ENCODE data around the gene KCNMA1.
"Not testable (repeated sequence)": the region's sequence is repeated elsewhere in the genome, so short reads cannot be mapped to it uniquely, and the experiment has no call there.

The KCNMA1 gene

DNA sequence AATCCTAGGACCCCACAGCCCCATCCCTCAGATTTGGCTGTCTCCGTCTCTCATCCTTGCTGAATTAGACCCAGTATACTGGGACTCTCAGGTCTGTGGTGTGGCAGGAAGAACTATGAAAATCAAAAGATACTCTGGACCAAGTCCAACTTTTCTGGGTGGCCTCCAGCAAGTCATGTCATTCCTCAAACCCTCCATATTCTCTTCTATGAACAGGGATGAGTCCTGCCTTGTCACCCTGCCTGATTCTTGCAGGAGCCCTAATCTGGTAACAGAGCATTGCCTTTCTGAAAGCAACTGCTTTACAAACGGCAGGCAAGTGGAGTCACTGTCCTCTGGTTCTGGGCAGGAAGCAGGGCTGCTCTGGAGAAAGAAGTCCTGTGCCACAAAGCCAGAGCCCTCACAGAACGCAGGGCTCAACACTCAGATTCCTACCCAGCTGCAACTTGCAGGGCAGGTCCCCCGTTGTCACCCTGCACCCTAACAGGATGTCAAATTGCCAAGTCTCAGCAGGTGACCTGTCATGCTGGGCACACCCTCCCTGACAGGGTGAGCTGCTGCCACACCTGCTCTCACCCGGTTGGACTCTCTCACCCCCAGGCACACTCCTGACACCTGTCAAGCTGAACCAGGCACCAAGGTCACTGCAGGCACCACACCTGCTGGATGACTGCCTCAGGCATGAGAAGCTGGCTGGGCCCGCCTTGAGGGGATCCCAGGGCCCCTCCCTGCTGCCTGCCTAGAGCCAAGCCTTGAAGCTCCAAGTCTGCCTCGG lies 227.7 kb downstream of the KCNMA1 start:
- no peak for DNase-seq

DNA sequence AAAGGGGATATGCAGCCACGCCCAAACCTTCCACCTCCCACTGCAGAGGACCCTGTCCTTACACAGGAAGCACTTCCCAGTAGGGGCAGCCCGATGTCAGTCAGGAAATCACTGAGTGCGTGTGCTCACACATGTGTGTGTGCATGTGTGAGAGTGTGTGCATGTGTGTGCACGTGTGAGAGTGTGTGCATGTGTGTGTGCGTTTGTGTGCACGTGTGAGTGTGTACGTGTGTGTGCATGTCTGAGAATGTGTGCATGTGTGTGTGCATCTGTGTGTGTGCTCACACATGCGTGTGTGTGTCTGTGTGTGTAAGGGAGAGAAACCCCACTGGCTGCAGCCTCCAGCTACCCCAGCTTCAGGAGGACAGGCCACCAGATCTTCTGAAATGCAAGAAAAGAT lies 229.3 kb downstream of the KCNMA1 start:
- no peak for DNase-seq

DNA sequence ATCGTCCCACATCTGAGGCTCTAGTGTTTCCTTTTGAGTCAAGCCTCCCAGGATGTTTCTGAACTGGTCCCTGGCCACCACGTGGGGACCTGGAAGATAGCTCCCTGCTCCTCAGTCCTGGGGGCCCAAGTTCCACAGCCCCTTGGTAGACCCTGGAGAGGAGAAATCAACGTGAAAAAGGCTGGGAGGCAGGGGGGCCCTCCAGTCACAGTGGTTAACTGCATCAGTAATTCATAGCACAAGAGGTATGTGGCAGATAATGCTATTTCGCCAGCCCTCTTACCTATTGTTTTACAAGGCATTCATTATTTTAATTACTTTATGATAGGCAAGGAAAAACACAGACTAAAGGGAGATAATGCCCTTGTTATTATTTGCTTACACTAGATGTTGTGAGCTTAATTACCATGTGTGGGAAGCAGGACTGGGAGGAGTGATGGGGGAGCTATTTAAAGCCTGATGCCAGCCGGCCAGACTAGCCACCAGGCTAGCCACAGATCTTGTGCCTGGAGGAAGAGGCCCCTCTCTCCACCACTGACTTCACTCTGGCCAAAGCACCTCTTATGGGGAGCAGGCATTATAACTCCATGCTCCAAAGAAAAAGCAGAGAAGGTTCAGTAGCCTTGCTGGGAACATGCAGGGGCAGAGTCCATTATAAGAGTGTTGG lies 230.7 kb downstream of the KCNMA1 start:
- DNase-seq, result no peak

DNA sequence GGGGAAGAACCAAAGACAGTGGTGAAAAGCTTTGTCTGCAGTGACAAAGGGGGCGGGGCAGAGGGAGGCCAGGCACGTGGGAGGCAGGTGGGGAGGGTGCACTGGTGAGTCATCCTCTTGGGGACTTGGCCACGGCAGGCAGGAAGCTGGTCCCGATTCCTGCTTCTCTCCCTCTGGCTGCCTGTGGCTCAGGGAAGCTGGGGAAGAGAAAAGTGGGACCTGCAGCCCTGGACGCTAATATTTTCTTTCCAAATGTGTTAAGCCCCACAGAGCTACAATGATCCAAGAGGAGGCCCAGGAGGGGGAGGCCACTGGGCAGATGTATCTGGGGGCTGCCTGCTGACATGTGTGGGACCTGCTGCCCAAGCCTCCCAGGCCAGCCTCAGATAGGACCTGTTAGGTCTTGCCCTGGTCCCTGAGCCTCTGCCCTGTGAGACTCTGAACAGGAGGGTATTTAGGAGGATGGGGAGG lies 231.8 kb downstream of the KCNMA1 start:
- DNase-seq, result no peak

GRCh38 chr10:77404810-77405209 lies 232.8 kb downstream of the KCNMA1 start:
- DNase-seq, result no peak

DNA sequence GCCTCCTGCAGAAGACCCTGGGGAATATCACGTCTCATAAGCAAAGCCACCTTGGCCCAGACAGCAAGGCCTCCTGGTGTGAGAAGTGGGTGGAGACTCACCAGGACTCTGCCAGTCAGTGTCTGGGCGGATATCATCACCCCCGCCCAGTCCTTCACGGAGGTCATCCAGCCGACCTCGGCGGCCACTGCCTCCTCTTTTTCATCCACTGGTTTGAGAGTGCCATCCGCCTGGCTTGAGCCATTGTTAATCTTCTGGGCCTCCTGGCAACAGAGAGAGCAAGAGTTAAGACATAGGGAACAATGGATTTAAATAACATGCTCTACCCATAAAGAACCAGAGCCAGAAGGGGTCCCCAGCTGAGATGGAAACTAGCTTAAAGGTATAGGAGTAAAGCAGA lies 233.8 kb downstream of the KCNMA1 start:
- DNase-seq, result no peak

DNA sequence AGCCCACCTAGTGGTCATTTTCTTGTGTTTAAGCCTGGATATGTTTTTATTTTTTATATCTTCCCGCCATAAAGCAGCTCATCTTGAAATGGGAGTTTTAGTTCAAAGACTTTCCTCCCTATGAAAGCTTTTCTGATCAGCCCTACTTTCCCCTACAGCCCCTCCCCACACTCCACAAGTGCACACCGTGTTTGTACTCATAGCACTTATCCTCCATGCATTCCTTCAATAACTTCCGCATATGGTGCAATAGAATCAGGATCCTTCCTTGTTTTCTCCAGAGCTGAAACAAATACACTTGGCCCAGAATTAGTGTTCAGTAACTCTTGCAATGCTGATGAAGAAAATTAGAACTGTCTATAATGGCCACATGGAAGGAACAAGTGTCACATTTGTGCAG lies 235.9 kb downstream of the KCNMA1 start:
- DNase-seq, result no peak

DNA sequence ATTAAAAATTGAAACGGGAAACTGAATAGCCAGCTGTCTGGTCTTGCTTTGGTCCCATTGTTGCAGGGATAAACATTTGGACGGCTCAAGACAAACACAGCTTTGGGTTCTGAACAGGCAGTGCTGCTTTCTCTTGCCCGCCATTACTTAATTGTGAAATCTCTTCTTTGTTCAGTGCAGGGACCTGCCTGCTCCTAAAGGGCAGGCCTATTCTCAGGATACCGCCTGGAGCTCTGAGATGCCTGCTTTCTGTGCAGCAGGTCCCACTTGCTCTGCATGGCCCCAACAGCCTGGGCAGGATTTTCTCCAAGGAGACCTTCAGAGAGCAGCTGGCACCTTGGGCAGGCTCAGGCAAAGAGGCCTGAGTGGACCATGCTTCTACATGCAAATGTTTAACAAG lies 237.6 kb downstream of the KCNMA1 start:
- DNase-seq, result no peak

DNA sequence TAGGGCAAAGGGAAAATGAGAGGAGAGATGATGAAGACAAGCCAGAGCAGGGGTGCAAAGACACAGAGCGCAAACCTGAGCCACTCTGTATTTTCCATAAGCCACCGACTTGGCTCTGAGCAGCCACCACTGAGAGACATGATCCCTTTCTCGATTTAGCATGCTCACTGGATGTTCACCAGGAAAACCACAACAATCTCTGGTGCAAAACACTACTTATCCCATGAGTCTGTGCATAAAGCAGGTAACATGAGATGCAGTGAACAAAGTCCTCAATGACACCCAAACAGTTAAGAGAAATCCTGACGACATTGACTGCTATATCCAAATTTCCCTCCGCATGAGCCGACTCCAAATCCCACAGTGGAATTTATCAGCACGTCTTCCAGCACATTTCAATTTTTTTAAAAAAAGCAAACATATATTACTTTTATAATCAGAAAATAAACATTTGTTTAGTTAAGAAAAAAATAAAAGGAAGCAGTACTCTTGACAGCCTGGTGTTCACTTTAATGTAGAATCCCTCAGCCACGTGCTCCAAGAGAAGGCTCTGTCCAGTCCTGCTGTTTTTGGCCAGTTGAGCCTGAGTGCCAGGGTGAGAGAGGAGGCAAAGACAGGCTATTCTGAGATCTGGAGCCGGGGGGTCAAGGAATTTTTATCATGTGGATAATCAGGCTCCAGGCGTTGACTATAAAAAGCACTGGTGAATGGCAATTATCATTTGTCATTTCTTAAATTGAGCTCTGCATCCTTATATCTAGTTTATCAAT lies 238.4 kb downstream of the KCNMA1 start:
- no peak for DNase-seq

GRCh38 chr10:77398558-77398957 lies 239.1 kb downstream of the KCNMA1 start:
- DNase-seq, result no peak

GRCh38 chr10:77397103-77397502 lies 240.5 kb downstream of the KCNMA1 start:
- no peak for DNase-seq

DNA sequence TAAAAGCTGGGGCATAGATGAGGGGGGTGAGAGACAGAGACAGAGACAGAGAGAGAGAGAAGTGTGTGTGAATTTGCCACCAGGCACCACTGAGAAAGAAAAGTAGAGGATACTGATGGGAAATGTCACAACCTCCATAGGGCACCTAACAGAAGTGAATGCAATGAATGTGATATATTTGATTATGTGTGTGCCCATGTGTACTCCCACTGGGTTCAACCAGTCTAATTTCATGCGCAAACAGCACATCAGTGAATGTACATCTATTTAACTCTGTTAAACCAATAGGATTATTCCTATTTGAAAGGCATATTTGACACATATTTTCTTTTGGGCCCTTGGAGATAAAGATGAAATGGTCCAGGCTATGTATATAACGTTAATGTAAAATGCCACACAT lies 241.3 kb downstream of the KCNMA1 start:
- no peak for DNase-seq

DNA sequence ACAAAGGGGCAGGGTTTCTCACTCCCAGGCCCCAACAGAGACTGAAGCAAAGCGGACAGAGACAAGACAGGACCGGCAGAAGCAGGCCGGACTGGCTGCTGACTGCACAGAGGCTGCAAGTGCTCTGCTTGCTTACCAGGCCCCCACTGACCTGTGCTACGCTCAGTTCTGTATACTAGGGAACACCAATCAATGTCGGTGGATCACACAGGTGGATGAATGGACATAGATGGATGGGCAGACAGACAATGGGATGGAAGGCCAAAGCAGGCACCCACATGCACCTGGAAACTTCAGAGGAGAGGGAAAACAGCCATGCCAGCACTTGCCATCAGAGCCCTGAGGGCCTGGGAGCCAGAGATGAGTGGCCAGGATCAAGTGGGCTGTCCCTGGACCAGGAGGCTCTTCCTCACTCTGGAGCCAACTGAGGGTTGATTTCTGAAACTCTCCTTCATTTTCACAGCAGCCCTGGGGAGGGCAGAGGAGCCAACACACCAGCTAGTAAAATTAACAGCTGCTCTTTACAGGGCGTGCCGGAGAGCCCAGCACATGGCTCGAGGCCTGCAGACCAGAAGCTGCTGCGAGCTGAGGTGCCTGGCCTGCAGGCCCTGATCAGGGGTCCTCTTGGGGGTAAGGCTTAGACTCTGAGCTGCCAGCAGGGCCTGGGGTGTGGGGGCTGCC lies 243.6 kb downstream of the KCNMA1 start:
- DNase-seq, result no peak

DNA sequence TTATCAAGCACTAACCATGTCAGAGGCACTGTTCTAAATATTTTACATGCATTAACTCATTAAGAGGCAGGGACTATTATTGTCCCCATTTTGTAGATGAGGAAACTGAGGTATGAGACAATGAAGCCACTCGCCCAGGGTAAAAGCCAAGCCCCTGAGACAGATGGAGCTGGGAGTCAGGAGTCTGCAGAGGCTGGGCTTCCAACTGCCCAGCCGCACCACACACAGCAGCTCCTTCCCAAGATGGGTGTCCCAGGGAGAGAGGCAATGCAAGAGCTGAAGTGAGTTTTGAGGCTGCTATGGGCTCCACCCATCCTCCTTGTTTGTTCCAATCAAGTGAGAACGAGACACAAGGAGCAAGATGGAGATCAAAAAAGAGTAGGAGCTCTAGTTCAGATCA lies 244.2 kb downstream of the KCNMA1 start:
- DNase-seq, result no peak

- DNase-seq, result no peak
Measured at GRCh38 chr10:77392851-77393250, 244.8 kb downstream of the KCNMA1 start.

- no peak for DNase-seq
Measured at GRCh38 chr10:77392236-77392721, 245.3 kb downstream of the KCNMA1 start.

DNA sequence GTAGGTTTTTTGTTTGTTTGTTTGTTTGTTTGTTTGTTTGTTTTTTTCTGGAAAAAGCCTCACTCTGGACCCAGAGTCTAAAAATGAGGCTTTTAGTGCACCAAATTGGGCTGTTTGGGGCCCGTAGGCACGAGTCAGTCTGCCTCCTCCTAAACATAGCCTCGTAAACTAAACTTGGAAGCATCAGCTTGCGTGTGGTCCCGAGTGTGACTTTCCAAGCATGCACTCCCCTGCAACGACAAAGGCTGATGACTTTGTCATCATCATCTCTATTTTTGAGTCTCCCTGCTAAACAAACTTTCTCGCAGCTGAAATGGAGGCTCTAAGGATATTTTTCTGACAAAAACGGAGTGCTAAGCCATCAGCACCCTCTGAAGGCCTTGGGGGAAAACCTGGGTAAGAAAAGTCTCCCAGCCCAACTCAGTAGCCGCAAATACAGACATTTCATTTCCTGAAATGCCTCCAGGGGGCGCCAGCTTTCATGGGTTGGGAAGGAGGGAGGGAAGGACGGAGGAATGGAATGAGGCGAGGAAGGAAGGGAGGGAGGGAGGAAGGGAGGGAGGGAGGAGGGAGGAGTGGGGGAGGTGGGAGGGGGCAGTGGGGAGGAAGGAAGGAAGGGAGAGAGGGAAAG lies 245.9 kb downstream of the KCNMA1 start:
- peak; percentile 24 for DNase-seq

DNA sequence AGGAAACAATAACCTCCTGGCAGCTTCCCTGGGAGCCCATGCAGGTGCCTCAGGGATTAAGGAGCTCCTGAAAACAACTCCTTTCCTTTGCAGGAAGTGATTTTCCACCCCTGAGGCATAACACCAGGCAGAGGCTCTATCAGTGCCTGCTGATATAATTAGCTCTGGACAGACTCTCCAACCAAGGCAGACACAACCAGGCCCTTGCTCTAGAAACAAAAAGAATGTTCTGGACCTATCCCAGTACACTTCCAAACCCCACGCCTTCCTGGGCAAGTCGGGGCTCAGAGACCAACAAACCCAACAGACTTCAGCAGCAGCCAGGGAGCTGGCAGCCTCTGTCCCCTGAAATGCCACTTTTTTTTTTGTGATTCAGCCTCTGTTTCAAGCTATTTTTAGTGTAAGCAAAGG lies 247.1 kb downstream of the KCNMA1 start:
- DNase-seq, result no peak

GRCh38 chr10:77388571-77389100 lies 249.0 kb downstream of the KCNMA1 start:
- DNase-seq, result no peak

GRCh38 chr10:77387701-77388100 lies 249.9 kb downstream of the KCNMA1 start:
- not testable (repeated sequence) for DNase-seq

GRCh38 chr10:77387247-77387646 lies 250.4 kb downstream of the KCNMA1 start:
- DNase-seq, result no peak

- no peak for DNase-seq
Measured at GRCh38 chr10:77386838-77387237, 250.8 kb downstream of the KCNMA1 start.
